ENCODE data around the gene NUDT2.

The NUDT2 gene

GRCh38 chr9:34374339-34374738 lies 45.0 kb downstream of the NUDT2 start:
- H3K27ac ChIP-seq (ENCODE audit: low read depth, low read length) = no peak overlapping the region
- no peaks in the 10 kb centered on the region for H3F3A ChIP-seq (ENCODE audit: control insufficient read depth, insufficient read depth)
- no peaks in the 10 kb centered on the region for H4K20me1 ChIP-seq (ENCODE audit: control insufficient read depth, insufficient read depth, low read depth, low read length)
- H3K27me3 ChIP-seq (ENCODE audit: control insufficient read depth, low read length) = no peaks in the 10 kb centered on the region
- H3K9me2 ChIP-seq (replicated peaks; ENCODE audit: control insufficient read depth, low read length) = no peaks in the 10 kb centered on the region
- H3K9me3 ChIP-seq (ENCODE audit: control insufficient read depth, insufficient read depth, low read length) = no peaks in the 10 kb centered on the region; the same call in 1 of the 2 replicates
- peaks cover 24% of the 10 kb centered on the region for H3K4me1 ChIP-seq (ENCODE audit: control insufficient read depth, low read length)
- no peak overlapping the region for H3K4me2 ChIP-seq (ENCODE audit: low read length)
- TF ChIP-seq CTCF (IDR thresholded peaks at IDR 0.05; ENCODE audit: low read depth, low read length, poor library complexity, severe bottlenecking) = no peak
- no peak for TF ChIP-seq EZH2phosphoT487 (IDR thresholded peaks at IDR 0.05; ENCODE audit: borderline replicate concordance, low read length)
- H3K36me3 ChIP-seq (ENCODE audit: control insufficient read depth, low read length) = no peaks in the 10 kb centered on the region
- H3K4me3 ChIP-seq (ENCODE audit: low read length) = no peak overlapping the region
- no peaks in the 10 kb centered on the region for H3K79me2 ChIP-seq (ENCODE audit: control insufficient read depth, low read length)

DNA sequence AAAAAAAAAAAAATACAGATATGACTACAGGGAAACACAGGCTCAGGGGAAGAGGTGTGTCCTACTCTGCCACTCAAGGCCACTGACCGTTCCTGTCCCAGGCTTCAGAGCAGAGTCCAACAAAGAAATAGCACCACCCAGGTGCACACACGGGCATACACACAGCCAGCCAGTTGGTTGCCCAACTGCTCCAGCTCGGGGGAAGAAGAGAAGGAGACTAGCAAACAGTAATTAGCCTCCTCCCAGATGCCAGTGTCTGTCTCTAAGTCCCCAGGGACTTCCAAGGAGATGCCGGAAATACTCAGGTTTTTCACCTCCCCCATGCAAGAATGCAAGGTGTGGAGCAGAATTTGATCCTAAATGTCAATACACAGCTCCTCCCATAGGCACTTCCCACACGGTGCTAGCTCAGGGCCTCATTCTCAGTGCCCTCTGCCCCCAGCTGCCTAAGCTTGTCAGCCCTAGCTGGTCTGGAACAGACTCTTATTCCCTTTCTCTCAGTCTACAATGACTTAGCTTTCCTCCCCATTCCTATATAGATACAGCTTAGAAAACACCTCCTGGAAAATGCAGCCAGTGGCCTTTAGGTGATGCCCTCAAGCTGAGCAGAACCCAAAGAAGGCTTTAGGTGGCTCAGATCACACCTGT lies 45.7 kb downstream of the NUDT2 start:
- Histone ChIP-seq H4K20me1 (ENCODE audit: control insufficient read depth, insufficient read depth, low read depth, low read length) (no peaks in the 10 kb centered on the region), H3K27ac (ENCODE audit: low read depth, low read length) (no peak overlapping the region), H3K36me3 (ENCODE audit: control insufficient read depth, low read length) (no peaks in the 10 kb centered on the region), H3K79me2 (ENCODE audit: control insufficient read depth, low read length) (no peaks in the 10 kb centered on the region), H3K4me1 (ENCODE audit: control insufficient read depth, low read length) (peaks cover 31% of the 10 kb centered on the region), H3K9me3 (ENCODE audit: control insufficient read depth, insufficient read depth, low read length) (no peaks in the 10 kb centered on the region; the same call in 1 of the 2 replicates), H3F3A (ENCODE audit: control insufficient read depth, insufficient read depth) (no peaks in the 10 kb centered on the region), H3K9me2 (replicated peaks; ENCODE audit: control insufficient read depth, low read length) (no peaks in the 10 kb centered on the region), H3K4me3 (ENCODE audit: low read length) (no peak overlapping the region), H3K4me2 (ENCODE audit: low read length) (no peak overlapping the region), H3K27me3 (ENCODE audit: control insufficient read depth, low read length) (no peaks in the 10 kb centered on the region)
- no peak for TF ChIP-seq CTCF (IDR thresholded peaks at IDR 0.05; ENCODE audit: low read depth, low read length, poor library complexity, severe bottlenecking)
- no peak for TF ChIP-seq EZH2phosphoT487 (IDR thresholded peaks at IDR 0.05; ENCODE audit: borderline replicate concordance, low read length)

DNA sequence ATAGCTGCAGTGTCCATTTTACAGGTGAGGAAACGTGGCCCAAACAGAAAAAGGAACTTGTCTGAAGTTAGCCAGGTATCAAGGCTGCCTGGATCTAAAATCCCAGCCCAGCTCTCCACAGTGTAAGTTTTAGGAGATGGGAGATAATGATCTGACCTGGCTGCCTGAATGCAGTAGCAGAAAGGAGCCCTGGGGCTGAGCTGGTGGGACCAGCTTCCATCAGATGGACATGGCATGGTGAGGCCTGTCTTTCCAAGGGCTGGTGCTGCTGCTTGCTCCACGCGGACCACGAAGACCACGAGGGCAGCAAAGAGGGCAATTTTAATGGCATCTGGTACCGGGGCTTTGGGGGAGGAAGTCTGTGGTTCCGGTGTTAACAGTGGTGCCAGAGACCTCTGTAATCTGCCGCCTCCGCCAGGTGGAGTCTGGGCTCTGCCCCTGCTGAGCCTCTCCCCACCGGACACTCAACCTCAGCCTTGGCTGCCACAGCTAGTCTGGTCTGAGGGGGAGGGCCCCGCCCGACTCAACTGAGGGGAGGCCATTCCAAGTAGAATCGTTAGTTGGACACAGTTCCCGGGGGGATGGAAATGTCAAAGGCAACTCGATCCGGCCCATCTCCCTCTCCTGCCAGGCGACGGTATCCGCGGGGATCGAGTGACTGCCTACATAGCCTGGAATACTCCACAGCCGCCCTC lies 46.7 kb downstream of the NUDT2 start:
- no peaks in the 10 kb centered on the region; the same call in 1 of the 2 replicates for H3K9me3 ChIP-seq (ENCODE audit: control insufficient read depth, insufficient read depth, low read length)
- TF ChIP-seq CTCF (IDR thresholded peaks at IDR 0.05; ENCODE audit: low read depth, low read length, poor library complexity, severe bottlenecking) = peak; percentile 55
- no peak for TF ChIP-seq EZH2phosphoT487 (IDR thresholded peaks at IDR 0.05; ENCODE audit: borderline replicate concordance, low read length)
- no peaks in the 10 kb centered on the region for H4K20me1 ChIP-seq (ENCODE audit: control insufficient read depth, insufficient read depth, low read depth, low read length)
- H3K4me3 ChIP-seq (ENCODE audit: low read length) = peak overlapping the region; percentile 77
- H3K27me3 ChIP-seq (ENCODE audit: control insufficient read depth, low read length) = peaks cover 6% of the 10 kb centered on the region
- H3F3A ChIP-seq (ENCODE audit: control insufficient read depth, insufficient read depth) = no peaks in the 10 kb centered on the region
- no peaks in the 10 kb centered on the region for H3K36me3 ChIP-seq (ENCODE audit: control insufficient read depth, low read length)
- H3K79me2 ChIP-seq (ENCODE audit: control insufficient read depth, low read length) = no peaks in the 10 kb centered on the region
- H3K4me2 ChIP-seq (ENCODE audit: low read length) = peak overlapping the region; percentile 83
- H3K27ac ChIP-seq (ENCODE audit: low read depth, low read length) = no peak overlapping the region
- H3K9me2 ChIP-seq (replicated peaks; ENCODE audit: control insufficient read depth, low read length) = no peaks in the 10 kb centered on the region
- H3K4me1 ChIP-seq (ENCODE audit: control insufficient read depth, low read length) = peaks cover 41% of the 10 kb centered on the region

All from DOHH2 (cell line).